Liver (tissue), 3 donors: ENCODE measurements around the gene MYO10.

Source experiments
- EGR1 ChIP-seq, 2 donors: IDR thresholded peaks; 2 replicates each; pipeline ENCODE4 v1.6.1; 2016 to 2018; ENCODE audit warnings: antibody characterized with exemption in 2 of 2, low read depth in 2 of 2
- FOXA2 ChIP-seq: IDR thresholded peaks from 2 replicates; pipeline ENCODE4 v1.6.1; 2016; ENCODE audit warnings: antibody characterized with exemption
- HNF4G ChIP-seq: IDR thresholded peaks from 2 replicates; pipeline ENCODE4 v1.6.1; 2016; ENCODE audit warnings: antibody characterized with exemption
- RAD21 ChIP-seq, 2 donors: IDR thresholded peaks; 2 replicates each; pipeline ENCODE4 v1.6.1; 2016; ENCODE audit warnings: antibody characterized with exemption in 2 of 2, mild to moderate bottlenecking in 2 of 2
- SP1 ChIP-seq: IDR thresholded peaks from 2 replicates; pipeline ENCODE4 v1.6.1; 2018; ENCODE audit warnings: antibody characterized with exemption, mild to moderate bottlenecking
- TAF1 ChIP-seq: conservative IDR thresholded peaks from 2 replicates; pipeline ENCODE4 v1.6.1; 2016; ENCODE audit warnings: antibody characterized with exemption, mild to moderate bottlenecking
- YY1 ChIP-seq: IDR thresholded peaks from 2 replicates; pipeline ENCODE4 v1.6.1; 2016; ENCODE audit warnings: antibody characterized with exemption, mild to moderate bottlenecking
- TF ChIP-seq, protein P1 (sequence below): fragments of 150-350 bp; IDR thresholded peaks from 2 replicates; pipeline ENCODE4 v1.5.1; 2017; ENCODE audit warnings: improper control_type of control experiment, low read depth, low read length; ENCODE audit not compliant: missing input control
- TF ChIP-seq, protein P2 (sequence below): IDR thresholded peaks from 2 replicates; pipeline ENCODE4 v1.6.1; 2016; ENCODE audit warnings: antibody characterized with exemption, mild to moderate bottlenecking
- donor health status: healthy.
- donor health status: healthy.

DNA sequence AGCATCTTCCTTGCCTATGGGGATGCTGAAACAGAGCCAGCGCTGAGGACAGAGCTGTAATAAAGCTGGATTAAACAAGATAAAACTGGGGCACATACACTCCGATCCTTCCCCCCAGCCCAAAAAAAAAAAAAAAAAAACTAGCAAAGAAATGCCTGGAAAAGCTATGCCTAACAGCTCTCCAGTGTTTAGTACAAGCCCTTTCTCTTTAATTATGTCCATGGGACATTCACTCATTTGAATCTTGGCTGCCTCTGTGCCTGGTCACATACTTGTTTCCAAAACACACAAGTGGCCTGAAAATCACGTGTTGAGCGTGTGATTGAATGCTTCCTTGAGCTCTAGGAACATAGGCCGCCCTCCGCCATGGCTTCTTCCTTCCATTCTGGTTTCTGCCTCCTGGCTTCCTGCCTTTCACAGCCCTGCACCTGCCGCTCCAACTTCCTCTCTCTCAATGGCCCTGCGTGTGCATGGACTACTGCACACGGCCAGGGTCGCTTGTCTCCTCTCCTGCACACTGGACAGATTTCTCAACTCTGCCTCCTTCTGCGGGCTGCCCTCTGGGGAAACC is 208.2 kb downstream of the MYO10 start:
- TF ChIP-seq, protein P1, sequence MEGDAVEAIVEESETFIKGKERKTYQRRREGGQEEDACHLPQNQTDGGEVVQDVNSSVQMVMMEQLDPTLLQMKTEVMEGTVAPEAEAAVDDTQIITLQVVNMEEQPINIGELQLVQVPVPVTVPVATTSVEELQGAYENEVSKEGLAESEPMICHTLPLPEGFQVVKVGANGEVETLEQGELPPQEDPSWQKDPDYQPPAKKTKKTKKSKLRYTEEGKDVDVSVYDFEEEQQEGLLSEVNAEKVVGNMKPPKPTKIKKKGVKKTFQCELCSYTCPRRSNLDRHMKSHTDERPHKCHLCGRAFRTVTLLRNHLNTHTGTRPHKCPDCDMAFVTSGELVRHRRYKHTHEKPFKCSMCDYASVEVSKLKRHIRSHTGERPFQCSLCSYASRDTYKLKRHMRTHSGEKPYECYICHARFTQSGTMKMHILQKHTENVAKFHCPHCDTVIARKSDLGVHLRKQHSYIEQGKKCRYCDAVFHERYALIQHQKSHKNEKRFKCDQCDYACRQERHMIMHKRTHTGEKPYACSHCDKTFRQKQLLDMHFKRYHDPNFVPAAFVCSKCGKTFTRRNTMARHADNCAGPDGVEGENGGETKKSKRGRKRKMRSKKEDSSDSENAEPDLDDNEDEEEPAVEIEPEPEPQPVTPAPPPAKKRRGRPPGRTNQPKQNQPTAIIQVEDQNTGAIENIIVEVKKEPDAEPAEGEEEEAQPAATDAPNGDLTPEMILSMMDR = no peak
- TF ChIP-seq TAF1 (no peak), FOXA2 (no peak), YY1 (peak; percentile 24), RAD21 (IDR thresholded peaks at IDR 0.05) (no peak), EGR1 (IDR thresholded peaks at IDR 0.05; ENCODE audit: low read depth in 2 of 2) (no peak), SP1 (no peak), HNF4G (no peak)
- TF ChIP-seq, protein P2, sequence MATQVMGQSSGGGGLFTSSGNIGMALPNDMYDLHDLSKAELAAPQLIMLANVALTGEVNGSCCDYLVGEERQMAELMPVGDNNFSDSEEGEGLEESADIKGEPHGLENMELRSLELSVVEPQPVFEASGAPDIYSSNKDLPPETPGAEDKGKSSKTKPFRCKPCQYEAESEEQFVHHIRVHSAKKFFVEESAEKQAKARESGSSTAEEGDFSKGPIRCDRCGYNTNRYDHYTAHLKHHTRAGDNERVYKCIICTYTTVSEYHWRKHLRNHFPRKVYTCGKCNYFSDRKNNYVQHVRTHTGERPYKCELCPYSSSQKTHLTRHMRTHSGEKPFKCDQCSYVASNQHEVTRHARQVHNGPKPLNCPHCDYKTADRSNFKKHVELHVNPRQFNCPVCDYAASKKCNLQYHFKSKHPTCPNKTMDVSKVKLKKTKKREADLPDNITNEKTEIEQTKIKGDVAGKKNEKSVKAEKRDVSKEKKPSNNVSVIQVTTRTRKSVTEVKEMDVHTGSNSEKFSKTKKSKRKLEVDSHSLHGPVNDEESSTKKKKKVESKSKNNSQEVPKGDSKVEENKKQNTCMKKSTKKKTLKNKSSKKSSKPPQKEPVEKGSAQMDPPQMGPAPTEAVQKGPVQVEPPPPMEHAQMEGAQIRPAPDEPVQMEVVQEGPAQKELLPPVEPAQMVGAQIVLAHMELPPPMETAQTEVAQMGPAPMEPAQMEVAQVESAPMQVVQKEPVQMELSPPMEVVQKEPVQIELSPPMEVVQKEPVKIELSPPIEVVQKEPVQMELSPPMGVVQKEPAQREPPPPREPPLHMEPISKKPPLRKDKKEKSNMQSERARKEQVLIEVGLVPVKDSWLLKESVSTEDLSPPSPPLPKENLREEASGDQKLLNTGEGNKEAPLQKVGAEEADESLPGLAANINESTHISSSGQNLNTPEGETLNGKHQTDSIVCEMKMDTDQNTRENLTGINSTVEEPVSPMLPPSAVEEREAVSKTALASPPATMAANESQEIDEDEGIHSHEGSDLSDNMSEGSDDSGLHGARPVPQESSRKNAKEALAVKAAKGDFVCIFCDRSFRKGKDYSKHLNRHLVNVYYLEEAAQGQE = no peak
